OCI-LY1 (cell line): ENCODE measurements around the gene SACM1L.

Experiments used
- EZH2 ChIP-seq: fragments of 200-600 bp; sonication (generic), shearing (Covaris generic); IDR thresholded peaks from 2 replicates; pipeline ENCODE4 v1.8.0; 2017; ENCODE audit warnings: borderline replicate concordance, mixed run types, mild to moderate bottlenecking, antibody characterized with exemption, low read length, moderate library complexity, mixed read lengths
- TF ChIP-seq, protein P1 (sequence below): fragments of 200-600 bp; sonication (generic), shearing (Covaris generic); IDR thresholded peaks from 2 replicates; pipeline ENCODE4 v1.5.1; 2017; ENCODE audit warnings: mild to moderate bottlenecking, antibody characterized with exemption, low read length, moderate library complexity, mixed read lengths

DNA sequence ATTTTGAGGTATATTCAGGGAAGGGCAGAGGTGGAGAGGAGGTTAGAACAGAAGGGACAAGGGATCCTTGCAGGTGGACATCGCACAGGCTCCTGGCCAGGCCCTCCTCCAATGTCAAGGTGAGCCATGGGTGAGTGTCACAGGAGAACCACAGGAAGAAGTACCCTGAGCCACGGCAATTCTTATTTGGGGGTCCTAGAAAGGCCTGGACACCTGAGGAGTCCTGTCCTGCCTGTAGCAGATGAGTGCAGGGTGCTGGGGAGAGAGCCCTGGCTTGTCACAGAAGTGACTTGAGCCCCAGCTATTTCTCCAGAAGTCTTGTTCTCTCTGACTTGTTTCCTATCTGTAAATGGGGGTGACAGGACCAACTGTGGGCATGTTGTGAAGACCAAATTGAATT is 102.8 kb downstream of the SACM1L start:
- TF ChIP-seq, protein P1, sequence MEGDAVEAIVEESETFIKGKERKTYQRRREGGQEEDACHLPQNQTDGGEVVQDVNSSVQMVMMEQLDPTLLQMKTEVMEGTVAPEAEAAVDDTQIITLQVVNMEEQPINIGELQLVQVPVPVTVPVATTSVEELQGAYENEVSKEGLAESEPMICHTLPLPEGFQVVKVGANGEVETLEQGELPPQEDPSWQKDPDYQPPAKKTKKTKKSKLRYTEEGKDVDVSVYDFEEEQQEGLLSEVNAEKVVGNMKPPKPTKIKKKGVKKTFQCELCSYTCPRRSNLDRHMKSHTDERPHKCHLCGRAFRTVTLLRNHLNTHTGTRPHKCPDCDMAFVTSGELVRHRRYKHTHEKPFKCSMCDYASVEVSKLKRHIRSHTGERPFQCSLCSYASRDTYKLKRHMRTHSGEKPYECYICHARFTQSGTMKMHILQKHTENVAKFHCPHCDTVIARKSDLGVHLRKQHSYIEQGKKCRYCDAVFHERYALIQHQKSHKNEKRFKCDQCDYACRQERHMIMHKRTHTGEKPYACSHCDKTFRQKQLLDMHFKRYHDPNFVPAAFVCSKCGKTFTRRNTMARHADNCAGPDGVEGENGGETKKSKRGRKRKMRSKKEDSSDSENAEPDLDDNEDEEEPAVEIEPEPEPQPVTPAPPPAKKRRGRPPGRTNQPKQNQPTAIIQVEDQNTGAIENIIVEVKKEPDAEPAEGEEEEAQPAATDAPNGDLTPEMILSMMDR = no peak
- TF ChIP-seq EZH2 = no peak
